HuH-7 (cell line): ENCODE measurements around the gene GULP1.
A peak's percentile ranks its signal among the peaks of the same experiment; 100 is the strongest.
"Not testable (repeated sequence)": the region's sequence is repeated elsewhere in the genome, so short reads cannot be mapped to it uniquely, and the experiment has no call there.

ENCODE experiments used
- DNase-seq: peaks from one replicate; pipeline ENCODE4 v3.0.0; 2011; ENCODE audit warnings: low spot score

The GULP1 gene, protein sequence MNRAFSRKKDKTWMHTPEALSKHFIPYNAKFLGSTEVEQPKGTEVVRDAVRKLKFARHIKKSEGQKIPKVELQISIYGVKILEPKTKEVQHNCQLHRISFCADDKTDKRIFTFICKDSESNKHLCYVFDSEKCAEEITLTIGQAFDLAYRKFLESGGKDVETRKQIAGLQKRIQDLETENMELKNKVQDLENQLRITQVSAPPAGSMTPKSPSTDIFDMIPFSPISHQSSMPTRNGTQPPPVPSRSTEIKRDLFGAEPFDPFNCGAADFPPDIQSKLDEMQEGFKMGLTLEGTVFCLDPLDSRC

DNA sequence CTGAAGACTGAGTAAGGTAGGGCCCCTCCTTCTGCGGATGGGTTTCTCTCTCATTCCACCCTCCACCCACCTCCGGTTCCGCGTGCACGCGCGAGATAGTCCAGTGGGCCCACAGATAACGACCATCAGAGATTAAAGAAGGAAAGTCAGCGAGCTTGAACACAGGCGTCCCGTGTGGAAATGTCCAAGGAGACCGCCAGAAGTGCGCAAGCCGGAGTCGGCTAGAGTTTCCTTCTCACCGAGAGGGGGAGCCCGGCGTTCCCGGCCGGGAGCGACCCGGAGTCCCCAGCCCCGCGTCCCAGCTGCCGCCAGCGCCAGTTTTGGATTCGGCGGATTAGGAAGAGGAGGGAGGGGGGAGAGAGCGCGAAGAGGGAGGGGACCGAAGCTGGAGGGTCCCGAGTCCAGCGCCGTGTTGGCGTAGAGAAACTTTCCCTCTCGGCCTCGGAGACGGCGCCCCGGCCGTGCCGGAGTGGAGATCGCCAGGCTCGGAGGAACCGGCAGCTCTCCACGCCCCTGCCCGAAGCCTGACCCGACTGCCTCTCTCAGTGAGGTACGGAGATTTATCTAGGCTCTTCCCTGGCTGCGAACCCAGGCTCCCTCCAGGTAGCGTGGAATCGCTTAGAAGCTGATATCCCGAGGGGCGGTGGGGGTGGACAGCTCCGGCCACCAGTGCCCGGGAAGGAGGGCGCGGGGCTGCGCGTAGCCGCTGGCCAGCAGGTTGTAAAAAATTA lies at the start of gene GULP1:
GULP1 (plus strand) TSS at position 258 of the 731 bp plus-strand sequence. CDS start 185,829 bp downstream, outside the sequence.
- DNase-seq, result peak; percentile 58

DNA sequence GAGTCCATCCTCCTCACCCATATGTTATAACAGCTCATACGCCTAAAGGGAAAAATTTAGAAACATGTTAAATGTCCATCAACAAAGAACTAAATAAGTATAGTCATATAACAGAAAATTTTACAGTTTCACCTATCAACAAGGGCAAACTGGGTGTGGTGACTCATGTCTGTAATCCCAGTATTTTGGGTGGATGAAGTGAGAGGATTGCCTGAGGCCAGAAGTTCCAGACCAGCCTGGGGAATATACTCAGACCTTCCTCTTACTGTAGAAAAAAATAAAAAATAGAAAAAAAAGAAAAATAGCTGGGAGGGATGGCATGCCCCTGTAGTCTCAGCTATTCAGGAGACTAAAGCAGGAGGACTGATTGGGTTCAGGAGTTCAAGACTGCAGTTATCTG lies 48.3 kb upstream of the GULP1 start:
- no peak for DNase-seq

DNA sequence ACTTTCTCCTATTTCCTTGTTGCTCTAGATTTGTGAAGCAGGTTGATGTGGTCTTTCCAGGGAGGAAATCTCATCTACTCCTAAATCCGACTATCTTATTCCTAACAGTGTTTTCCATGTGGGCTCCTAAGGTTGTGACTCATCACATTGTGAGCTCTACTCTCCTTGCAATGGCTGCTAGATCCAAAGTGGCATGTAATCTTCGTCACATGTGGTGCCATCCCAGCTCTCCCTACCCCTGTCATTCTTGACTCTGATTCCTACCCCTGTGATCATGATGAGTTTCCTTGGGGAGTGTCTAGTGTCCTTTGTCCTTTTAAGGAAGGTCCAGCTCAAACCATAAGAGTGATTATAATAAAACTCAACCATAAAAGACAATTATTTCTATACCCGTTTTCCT lies 47.3 kb upstream of the GULP1 start:
- no peak for DNase-seq

DNA sequence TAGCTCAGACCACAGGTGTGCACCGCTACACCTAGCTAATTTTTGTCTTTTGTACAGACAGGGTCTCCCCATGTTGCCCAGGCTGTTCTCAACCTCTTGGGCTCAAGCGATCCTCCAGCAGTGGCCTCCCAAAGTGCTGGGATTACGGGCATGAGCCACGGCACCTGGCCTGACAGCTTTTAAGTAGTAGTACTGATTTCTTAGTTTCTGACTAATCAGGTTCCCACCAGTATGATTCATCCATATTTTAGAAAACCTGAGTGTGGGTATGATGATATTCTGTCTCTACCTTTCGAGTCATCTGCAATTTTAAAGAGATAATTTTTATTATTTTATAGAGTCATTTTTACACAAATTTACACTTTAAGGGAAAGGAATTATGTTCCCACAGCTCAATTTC lies 46.4 kb upstream of the GULP1 start:
- DNase-seq, result no peak

DNA sequence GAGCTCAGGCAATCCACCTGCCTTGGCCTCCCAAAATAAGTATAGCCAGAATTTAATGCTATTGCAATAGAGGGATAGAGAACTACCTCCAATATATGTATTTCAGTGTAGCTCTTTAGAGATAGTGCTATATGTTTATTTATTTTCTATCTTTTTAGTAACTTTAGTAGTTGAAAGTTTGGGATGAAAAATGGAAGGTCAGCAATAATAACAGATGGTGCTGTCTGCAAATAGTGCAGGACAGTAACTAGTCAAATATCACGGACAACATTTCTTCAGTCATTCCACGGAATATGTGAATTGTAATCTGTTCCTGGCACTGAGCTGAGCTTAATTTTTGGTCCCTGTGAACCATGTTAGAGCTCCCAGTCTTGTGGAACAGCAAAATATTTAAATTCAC lies 43.2 kb upstream of the GULP1 start:
- DNase-seq, result no peak

DNA sequence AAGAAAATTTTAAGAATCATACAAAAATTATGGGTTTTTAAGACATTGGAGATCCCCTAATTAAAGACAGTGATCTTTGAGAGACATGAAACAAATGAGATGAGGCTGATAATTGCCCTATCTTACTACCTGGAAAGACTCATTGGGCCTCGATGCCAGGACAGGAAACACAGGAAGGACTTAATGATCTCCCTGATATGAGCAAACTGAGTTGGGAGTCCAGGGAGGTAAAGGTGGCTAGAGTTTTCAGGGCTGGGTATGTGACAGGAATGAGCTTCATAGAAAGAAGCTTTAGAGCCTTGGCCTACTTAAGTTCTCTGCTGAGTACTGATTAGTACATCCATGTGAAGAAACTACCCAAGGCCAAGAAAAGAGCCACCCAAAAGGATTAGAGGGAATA lies 40.6 kb upstream of the GULP1 start:
- DNase-seq, result no peak

DNA sequence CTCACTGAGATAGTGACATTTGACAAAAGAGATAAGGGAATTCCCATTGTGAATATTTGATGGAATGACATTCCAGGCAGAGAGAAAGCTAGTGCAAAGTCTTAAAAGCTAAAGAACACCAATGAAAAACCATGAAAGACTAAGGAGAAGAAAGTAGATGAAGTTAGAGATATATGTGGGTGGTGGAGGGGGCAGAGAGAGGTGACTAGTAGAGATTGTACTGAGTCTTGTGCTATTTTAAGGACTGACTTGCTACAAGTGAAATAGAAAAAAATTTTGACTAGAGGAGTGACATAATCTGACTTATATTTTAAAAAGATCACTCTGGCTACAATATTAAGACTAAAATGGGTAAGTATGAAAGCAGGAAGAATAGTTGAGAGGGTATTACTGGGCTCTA lies 35.3 kb upstream of the GULP1 start:
- no peak for DNase-seq

DNA sequence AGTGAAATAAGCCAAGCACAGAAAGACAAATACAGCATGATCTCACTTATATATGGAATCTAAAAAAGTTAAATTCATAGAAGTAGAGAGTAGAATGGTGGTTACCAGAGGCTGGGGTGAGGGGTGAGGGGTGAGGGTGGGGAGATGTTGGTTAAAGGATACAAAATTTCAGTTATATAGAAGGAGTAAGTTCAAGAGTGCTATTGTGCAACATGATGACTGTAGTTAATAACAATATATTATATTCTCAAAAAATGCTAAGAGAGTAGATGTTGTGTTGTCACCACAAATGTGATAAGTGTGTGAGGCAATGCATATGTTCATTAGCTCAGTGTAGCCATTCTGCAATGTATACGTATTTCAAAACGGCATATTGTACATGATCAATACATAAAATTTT lies 26.4 kb upstream of the GULP1 start:
- DNase-seq, result no peak

DNA sequence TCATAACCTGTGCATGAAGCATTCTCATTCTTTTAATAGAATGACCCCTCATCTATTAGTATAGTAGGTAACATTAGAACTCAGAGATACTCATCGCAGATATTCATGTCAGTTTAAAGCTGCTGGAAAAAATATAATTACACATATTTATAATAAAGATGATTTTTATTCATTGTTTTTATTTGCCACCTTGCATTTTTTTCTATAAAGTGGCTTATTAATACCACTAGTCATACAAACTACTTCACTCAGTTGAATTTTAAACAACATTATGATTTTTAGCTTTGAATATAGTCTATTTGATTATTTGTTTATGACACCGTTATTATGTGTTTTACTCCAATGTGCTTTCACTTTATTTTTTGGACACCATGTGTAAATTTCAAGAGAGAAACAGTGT lies 23.9 kb upstream of the GULP1 start:
- DNase-seq, result no peak

DNA sequence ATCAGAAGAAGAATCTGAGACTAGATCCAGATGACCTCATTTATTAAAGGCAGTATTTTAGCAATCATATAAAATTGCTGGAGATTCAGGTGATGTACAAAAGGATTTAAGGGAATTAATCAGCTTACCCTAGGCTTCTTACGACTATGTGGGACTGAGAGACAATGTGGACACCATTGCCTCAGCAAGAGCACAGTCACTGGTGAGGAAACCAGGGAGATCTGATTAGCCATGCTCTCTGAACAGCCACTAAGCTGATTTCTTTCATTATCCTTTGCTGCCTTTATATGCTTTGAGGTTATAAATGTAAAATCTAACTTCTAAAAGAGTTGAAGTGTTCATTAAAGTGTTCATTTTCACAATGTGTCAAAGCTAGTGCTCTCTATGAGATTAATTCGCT lies 22.7 kb upstream of the GULP1 start:
- DNase-seq, result no peak

DNA sequence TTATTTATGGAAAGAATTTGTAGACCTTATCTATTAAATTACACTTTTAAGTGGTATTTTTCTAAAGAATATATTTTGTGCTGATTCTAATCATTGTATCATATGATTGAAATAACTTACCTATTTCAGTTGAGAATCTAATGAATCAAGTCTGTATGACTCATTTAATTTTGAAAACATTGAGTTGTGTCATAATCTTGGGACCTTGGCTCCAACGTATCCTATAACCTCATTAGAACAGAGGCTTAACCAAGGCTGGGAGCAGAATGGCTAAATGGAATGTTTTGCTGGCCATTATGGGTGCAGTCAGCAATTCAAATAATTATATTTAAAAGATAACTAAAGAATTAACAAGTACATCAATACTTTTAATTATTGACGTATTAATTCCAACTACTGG lies 19.6 kb upstream of the GULP1 start:
- no peak for DNase-seq

DNA sequence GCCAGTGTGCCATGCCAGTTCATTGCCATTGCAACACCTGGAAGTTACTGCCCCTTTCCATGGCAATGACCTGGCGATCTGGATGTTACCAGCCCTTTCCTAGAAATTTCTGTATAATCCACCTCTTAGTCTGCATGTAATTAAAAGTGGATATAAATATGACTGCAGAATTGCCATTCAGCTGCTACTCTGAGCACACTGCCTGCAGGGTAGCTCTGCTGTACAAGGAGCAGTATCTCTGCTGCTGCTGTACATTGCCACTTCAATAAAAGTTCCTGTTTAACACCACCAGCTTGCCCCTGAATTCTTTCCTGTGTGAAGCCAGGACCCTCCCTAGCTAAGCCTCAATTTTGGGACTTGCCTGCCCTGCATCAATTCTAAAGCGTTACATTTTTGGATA lies 17.4 kb upstream of the GULP1 start:
- DNase-seq, result no peak

DNA sequence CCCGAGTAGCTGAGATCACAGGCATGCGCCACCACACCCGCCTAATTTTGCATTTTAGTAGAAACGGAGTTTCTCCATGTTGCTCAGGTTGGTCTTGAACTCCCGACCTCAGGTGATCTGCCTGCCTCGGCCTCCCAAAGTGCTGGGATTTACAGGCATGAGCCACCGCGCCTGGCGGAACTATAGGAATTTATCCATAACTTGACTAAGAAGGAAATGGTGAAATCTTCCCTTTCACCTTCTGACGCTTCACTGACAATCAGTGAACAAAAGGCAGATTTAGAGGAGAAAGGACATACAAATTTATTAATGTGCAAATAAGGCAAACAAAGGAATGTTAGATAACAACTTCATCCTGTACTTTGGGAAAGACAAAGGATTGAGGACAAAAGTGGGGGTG lies 15.4 kb upstream of the GULP1 start:
- DNase-seq, result no peak

DNA sequence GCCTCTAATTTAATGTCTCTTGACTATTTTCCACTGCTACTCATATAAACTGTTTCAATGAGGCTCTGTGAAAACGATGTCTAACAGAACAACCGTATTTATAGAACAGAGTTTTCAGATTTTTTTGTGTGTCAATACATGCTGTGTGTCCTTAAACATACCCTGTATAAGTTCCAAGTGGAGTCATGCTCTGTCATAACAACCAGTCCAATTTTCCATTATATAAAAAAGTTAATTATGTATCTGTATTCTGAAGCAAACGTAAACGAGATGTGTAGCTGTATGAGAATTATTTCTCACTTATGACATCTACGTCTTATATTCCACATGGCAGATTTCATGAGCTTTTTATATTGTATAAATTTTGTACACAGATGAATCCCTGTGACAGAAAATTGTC lies 13.9 kb upstream of the GULP1 start:
- no peak for DNase-seq

DNA sequence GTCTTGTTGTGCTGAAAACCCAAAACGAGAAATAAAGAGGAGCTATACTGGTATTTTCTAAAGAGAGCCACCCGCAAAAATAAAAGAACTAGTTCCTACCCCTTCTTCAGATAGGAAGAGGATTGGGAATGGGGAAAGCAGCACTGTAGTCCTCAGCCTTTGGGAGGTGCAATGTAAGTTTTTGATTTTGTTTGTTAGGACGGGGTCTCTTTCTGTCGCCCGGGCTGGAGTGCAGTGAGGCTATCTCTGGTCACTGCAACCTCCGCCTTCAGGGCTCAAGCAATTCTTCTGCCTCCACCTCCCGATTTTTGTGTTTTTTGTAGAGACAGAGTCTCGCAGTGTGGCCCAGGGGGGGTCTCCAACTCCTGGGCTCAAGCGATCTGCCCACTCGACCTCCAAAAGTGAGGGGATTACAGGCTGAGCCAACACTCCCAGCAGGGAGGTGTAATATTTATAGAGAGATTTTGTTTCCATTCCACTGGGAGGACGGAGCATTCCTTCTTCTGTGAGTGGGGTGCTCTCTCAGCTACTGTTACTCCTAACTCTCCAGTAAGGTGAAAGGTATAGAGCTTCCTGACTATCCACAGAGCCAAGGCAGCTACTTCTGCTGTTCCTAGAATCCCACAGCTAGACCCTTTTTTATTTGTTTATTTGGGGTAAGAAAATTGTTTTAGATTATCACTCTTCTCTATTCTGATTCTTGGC lies 13.1 kb upstream of the GULP1 start:
- no peak for DNase-seq

DNA sequence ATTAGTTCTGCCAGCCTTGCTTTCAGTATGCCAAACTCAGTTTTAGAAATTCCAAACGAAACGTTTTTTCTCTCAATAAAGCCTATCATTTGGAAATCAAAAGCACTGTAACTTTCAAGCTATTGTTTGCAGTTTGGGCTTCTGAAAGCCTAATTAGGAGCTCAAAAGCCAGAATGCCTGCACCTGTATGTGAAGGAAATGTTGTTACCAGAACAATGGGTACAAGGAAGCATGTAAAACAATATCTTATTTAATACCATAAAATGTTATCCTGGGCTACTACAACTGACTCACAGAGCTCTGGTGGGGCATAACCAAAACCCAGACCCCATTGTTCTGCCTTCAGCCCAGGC lies 12.6 kb upstream of the GULP1 start:
- no peak for DNase-seq

DNA sequence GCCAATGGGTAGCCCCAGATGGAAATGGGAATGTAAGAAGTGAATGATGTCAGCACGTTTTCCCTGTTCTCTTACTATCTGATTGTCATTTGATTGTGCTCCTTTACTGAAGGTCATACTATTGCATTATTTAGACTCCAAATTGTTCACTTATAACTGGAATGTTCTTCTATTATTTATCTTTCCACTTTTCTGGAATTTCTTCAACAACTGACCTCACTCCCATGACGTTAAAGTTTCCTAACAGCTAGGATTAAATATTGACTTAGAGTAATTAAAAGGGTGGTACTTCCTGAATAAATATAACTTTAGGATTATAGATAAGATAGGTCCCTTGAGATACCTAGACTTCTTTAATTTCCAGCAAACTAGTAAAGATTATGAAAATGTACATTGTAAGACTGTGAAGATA lies 10.9 kb upstream of the GULP1 start:
- DNase-seq, result peak; percentile 30

DNA sequence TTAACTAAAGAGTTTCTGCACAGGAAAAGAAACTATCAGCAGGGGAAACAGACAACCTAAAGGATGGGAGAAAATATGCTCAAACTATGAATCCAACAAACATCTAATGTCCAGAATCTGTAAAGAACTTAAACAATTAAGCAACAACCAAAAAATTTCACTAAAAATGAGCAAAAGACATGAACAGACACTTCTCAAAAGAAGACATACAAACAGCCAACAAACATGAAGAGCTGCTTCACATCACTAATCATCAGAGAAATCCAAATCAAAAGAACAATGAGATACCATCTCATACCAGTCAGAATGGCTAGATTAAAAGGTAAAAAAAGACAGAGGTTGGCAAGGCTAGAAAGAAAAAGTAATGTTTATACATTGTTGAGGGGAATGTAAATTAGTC lies 8.8 kb upstream of the GULP1 start:
- no peak for DNase-seq

DNA sequence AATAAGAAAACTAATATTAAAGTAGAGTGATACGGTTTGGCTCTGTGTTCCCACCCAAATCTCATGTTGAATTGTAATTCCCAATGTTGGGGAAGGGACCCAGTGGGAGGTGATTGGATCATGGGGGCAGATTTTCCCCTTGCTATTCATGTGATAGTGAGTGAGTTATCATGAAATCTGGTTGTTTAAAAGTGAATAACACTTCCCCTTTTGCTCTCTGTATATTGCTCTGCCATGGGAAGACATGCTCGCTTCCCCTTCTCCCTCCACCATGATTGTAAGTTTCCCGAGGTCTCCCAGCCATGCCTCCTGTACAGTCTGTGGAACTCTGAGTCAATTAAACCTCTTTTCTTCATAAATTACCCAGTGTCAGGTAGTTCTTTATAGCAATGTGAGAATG lies 7.4 kb upstream of the GULP1 start:
- DNase-seq, result not testable (repeated sequence)

DNA sequence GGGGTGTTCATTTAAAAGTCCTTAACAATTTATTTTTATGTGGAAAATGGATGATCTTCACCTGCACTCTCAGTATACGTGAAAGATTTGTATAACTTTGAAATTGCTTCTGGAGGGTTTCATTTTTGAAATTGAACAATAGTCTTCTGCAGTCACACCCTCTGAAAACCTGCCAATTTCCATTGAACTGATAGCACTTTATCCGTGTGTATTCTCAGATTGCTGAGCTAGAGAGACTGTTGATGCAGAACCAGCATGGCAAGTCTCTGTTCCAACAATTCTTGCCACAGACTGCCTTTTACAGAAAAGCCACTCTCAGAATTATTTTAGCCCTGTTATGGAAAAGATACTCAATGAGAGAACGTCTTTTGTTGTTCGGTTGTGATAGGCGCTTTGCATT lies 6.6 kb upstream of the GULP1 start:
- DNase-seq, result no peak

DNA sequence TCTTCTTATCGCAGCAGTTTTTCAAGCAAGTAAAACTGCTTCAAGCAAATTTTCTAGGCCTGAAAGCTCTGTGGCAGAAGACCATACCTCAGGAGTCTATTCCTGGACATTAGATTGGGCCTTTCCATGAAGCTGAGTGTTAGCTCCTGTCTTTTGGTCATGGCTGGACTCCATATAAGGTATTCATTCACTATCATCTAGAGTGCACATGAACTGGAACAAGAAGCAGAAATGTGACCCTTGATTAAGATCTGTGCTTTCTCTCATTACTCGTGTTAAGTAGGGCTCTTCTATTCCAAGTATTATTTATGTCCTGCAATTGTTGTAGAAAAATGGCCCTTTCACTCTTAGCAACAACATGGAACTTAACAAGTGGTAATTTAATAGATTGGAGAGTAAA lies 5.9 kb upstream of the GULP1 start:
- DNase-seq, result no peak

DNA sequence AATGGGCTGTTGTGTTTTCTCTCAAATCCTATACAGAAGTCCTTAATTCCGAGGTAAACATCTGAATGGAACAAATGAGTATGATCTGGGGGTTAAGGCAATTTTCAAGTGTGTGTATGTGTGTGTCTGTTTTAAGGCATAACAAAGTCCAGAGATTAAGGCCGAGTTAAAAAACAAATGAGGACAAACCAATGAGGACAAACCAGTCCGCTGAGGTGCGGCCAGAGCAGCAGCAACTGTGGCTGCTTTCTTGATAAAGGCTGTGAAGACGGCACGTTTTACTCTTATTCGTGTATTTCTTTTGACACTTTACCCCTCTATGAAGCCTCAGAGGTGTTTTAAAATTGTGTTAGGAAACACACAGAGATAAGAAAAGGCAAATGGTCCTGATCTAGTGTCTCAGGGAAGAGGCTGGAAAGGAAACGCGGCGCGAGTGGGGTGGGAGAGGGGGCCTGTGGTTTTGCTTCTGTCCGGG lies 495 bp upstream of the GULP1 start:
- DNase-seq, result no peak
